GM18951 (cell line): ENCODE data around the gene PTPRC.

Experiments
- POLR2A ChIP-seq: IDR thresholded peaks from 4 replicates; pipeline ENCODE4 v1.6.1; 2011; ENCODE audit warnings: mild to moderate bottlenecking; ENCODE audit not compliant: insufficient read length, insufficient read depth; ENCODE audit errors: extremely low read depth
- in situ Hi-C: fragments of 300-500 bp; cut with MboI; formaldehyde crosslinking; loops from one replicate; pipeline ENCODE4 v1.12.0; 2022; ENCODE audit warnings: low sequenced_read_pairs, mixed read lengths, inconsistent platforms; ENCODE audit not compliant: unreplicated experiment

The PTPRC gene

GRCh38 chr1:198610362-198610761, 28.5 kb upstream of the PTPRC start:
- in situ Hi-C loops: no loop called here
- no peak for TF ChIP-seq POLR2A

DNA sequence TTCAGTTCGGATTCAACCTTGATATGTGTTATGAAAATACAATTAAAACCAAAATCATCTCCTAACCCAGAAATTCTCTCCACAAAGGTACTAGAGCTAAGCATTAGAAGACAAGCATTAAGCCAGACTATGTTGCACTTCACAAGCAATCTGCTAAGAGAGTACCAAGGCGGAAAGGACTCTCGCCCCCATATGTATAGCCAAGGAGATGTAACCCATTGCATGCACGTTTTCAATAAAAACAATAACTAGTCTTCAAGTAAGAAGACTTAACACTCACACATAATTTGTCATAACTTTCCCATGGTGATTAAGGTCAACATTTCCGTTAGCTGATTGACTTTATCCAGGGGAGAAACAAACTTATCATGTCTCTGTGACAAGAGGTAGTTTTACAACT, 27.6 kb upstream of the PTPRC start:
- TF ChIP-seq POLR2A: no peak
- in situ Hi-C loops: no loop called here

DNA sequence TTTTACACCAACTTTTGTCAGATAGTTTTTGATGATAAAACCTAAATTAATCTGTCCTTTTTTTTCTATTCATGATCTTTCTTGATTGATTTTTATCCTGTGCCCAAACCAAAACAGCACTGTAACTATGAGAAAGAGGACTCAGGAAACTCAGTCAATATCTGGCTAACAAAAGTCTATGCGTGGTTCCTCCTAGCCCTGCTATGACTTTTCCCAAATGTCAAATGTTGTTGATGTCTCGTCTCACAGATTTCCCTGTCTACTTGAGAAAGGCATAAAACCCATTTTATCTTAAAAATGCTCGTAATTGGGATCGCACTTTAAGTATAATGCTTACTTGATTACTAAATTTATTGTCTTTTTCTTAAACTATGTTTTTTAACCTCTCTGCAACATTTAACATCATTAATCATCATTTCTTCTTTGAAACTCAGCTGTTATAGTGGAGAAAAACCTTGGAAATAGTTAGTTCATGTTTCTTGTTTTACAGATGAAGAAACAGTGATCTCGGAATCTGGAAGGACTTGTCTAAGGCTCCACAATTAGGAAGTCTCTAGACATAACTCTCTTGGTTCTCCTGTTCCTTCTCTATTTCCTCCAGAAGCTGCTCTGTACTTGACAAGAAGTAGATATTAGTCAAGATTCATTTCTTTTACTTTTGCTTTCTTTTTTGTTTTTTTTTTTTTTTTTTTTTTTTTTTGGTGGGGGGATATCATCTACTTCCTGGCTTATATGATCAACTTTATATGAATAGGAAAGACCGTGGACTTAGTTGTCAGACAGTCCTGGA, 26.2 kb upstream of the PTPRC start:
- no peak for TF ChIP-seq POLR2A
- in situ Hi-C loops: no loop called here

GRCh38 chr1:198617406-198617805, 21.4 kb upstream of the PTPRC start:
- in situ Hi-C loops: no loop called here
- no peak for TF ChIP-seq POLR2A

- no peak for TF ChIP-seq POLR2A
- in situ Hi-C loops: loop anchor here (10.0 kb wide), 1 partner anchor 55 kb away; no protein-coding TSS in a partner anchor
Measured at GRCh38 chr1:198619375-198620140, 19.3 kb upstream of the PTPRC start.

GRCh38 chr1:198620218-198620617, 18.6 kb upstream of the PTPRC start:
- in situ Hi-C loops: loop anchor here (10.0 kb wide), 1 partner anchor 55 kb away; no protein-coding TSS in a partner anchor
- TF ChIP-seq POLR2A: no peak

DNA sequence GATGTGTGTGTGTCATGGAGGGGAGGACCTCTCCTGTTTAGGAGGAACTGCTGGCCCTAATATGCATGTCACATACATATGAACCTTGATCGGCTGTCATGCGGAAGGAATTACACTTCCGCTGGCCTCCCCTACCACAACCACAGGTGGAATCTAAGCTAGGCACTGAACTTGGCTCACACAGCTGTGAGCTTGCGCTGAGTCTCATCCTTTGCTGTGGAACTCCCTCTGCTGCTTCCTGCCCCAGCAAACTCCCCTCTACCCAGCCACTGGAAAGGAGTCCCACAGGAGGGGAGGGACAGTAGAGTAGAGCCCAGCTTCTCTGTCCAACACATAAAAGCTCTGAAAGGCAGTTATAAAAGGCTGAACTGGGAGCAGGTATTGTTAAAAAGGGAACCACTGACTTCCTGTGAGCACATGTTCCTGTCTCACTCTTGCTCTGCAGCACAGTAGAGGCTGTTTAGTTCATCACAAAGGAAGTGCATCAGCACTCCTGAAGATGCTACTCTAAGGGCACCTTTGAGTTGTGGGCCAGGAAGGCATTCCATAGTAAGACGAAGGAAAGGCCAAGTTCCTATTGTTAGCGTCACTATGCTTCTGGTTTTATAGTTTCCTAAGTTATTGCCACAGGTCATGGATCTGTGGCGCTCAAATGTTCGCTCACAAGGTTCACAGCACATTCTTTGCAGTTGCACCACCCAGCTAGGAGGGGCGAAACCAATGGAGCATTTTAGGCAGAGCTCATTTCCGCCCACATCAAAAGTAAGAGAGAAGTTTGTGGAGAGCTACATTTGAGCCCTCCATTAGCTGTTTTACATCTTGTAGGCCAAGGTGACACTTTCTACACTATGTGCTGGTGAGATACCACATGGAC, 17.7 kb upstream of the PTPRC start:
- in situ Hi-C loops: loop anchor here (10.0 kb wide), 1 partner anchor 54 kb away; no protein-coding TSS in a partner anchor
- TF ChIP-seq POLR2A: peak; percentile 44

DNA sequence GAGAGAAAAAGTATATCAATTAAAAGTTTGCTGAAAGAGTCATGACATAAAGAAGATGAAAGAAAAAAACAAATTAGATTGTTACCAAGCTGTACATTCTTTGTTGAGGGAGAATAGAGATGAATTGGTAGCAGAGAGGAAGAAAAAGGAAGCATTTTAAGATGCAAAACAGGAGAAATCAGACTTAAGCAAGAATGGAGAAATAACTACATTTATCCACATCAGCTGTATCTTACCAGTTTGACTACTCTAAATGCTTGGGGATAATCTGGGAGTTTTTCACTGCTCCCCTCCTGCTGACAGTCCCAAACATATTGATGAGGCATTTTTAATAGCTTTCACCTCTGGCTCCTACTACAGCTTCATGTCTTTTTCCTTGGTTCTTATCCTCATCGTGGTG, 16.8 kb upstream of the PTPRC start:
- TF ChIP-seq POLR2A: no peak

GRCh38 chr1:198623752-198624647, 14.8 kb upstream of the PTPRC start:
- no peak for TF ChIP-seq POLR2A
- in situ Hi-C loops: loop anchor here (10.0 kb wide), 1 partner anchor 51 kb away; no protein-coding TSS in a partner anchor

More for the DNA sequence above, 16.8 kb upstream of the PTPRC start:
- in situ Hi-C loops: loop anchor here (10.0 kb wide), 1 partner anchor 53 kb away; no protein-coding TSS in a partner anchor

DNA sequence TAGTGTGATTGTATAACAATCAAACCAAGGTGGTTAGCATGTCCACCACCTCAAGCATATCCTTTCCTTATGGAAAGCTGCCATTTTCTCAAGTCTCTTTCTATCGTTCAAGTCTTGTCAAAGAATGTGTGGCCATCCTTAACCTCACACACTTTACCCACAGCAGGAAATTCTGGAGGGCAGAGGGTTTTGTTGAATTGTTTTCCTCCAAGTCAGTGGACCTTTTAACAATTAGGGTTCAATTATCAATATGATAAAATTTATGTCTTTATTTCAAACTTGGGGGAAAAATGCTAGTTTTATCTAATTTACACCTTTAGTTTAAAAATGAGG, 14.2 kb upstream of the PTPRC start:
- TF ChIP-seq POLR2A: no peak
- in situ Hi-C loops: loop anchor here (10.0 kb wide), 1 partner anchor 50 kb away; no protein-coding TSS in a partner anchor

DNA sequence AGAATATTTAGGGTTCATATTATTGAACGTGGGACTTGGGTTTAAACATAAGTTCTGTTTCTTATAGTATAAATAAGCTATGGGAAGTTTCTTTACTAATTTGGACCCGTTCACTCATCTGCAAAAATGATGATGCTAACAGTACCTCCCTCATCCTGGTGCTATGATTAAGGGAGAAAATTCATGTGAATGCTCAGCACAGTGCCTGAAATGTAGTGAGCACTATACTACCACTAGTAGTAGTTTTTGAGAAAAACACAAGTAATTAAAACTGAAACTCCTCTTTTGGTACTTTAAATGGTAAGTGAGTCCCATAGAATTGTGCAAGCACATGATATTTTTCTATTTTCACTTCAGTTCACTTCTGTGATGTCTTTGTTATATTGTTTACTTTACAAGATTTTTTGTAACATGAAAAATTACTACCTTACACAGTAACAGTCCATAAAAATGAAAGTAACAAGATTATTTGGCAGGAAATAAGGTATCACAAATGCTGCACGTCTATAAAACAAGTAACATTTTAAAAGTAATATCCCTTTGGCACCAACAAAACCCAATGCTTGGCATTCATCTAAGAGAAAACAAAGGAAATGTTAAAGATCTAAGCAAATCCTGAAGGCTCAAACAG, 11.3 kb upstream of the PTPRC start:
- in situ Hi-C loops: loop anchor here (10.0 kb wide), 1 partner anchor 47 kb away; no protein-coding TSS in a partner anchor

More for the DNA sequence above, 11.3 kb upstream of the PTPRC start:
- no peak for TF ChIP-seq POLR2A
